Liver (tissue), 9 donors: ENCODE data around the gene PEX19. TPM values are rescaled to one million over a fixed set of nuclear protein-coding genes. Genes with fewer than 3 reads are reported as not detected.
A peak's percentile ranks its signal among the peaks of the same experiment; 100 is the strongest.

Experiments used
- DNase-seq: peaks from one replicate; pipeline ENCODE4 v3.0.0-alpha.2; 2017; ENCODE audit warnings: low spot score
- H3K27ac ChIP-seq, 2 donors: one replicate each; pipeline ENCODE4 v1.7.0; 2013; ENCODE audit warnings: inconsistent platforms in 2 of 2, low read length in 2 of 2, control low read depth in 1 of 2, low read depth in 1 of 2, mild to moderate bottlenecking in 1 of 2
- H3K27me3 ChIP-seq, 4 donors: one replicate each; pipeline versions ENCODE4 v1.6.1 to v1.7.0; 2013; ENCODE audit warnings: low read length in 3 of 4, inconsistent platforms in 1 of 4, mild to moderate bottlenecking in 1 of 4, moderate library complexity in 1 of 4; ENCODE audit not compliant: control insufficient read depth in 4 of 4, insufficient read depth in 4 of 4
- H3K36me3 ChIP-seq, 4 donors: one replicate each; pipeline versions ENCODE4 v1.6.1 to v1.7.0; 2013; ENCODE audit warnings: low read length in 3 of 4, mild to moderate bottlenecking in 3 of 4, low read depth in 1 of 4, moderate library complexity in 1 of 4; ENCODE audit not compliant: control insufficient read depth in 4 of 4, insufficient read depth in 3 of 4
- H3K4me1 ChIP-seq, 4 donors: one replicate each; pipeline versions ENCODE4 v1.6.1 to v1.7.0; 2013; ENCODE audit warnings: low read length in 3 of 4, mild to moderate bottlenecking in 3 of 4, moderate library complexity in 1 of 4; ENCODE audit not compliant: control insufficient read depth in 4 of 4, insufficient read depth in 4 of 4
- H3K4me3 ChIP-seq, 3 donors: one replicate each; pipeline versions ENCODE4 v1.6.1 to v1.7.0; 2013; ENCODE audit warnings: low read length in 3 of 3, control low read depth in 1 of 3, low read depth in 1 of 3, mild to moderate bottlenecking in 1 of 3
- H3K9ac ChIP-seq, 2 donors: one replicate each; pipeline ENCODE4 v1.7.0; 2013; ENCODE audit warnings: low read length in 2 of 2, mild to moderate bottlenecking in 2 of 2, moderate library complexity in 2 of 2, control low read depth in 1 of 2, low read depth in 1 of 2
- H3K9me3 ChIP-seq, 4 donors: one replicate each; pipeline versions ENCODE4 v1.6.1 to v1.7.0; 2013; ENCODE audit warnings: low read length in 3 of 4; ENCODE audit not compliant: control insufficient read depth in 4 of 4
- ATF3 ChIP-seq: IDR thresholded peaks from 2 replicates; pipeline ENCODE4 v1.6.1; 2016; ENCODE audit warnings: antibody characterized with exemption
- CTCF ChIP-seq: fragments of 150-350 bp; IDR thresholded peaks from 2 replicates; pipeline ENCODE4 v1.5.1; 2017; ENCODE audit warnings: improper control_type of control experiment, low read depth, low read length; ENCODE audit not compliant: missing input control
- EGR1 ChIP-seq, 2 donors: IDR thresholded peaks; 2 replicates each; pipeline ENCODE4 v1.6.1; 2016 to 2018; ENCODE audit warnings: antibody characterized with exemption in 2 of 2, low read depth in 2 of 2
- FOXA1 ChIP-seq: IDR thresholded peaks from 2 replicates; pipeline ENCODE4 v1.6.1; 2016; ENCODE audit warnings: antibody characterized with exemption
- FOXA2 ChIP-seq: IDR thresholded peaks from 2 replicates; pipeline ENCODE4 v1.6.1; 2016; ENCODE audit warnings: antibody characterized with exemption
- GABPA ChIP-seq, 2 donors: IDR thresholded peaks in 1 of 2; conservative IDR thresholded peaks in 1 of 2; 2 replicates each; pipeline ENCODE4 v1.6.1; 2016; ENCODE audit warnings: antibody characterized with exemption in 2 of 2, mild to moderate bottlenecking in 1 of 2, moderate library complexity in 1 of 2
- HNF4G ChIP-seq: IDR thresholded peaks from 2 replicates; pipeline ENCODE4 v1.6.1; 2016; ENCODE audit warnings: antibody characterized with exemption
- JUND ChIP-seq, 2 donors: IDR thresholded peaks; 2 replicates each; pipeline ENCODE4 v1.6.1; 2016; ENCODE audit warnings: antibody characterized with exemption in 2 of 2
- MAX ChIP-seq: IDR thresholded peaks from 2 replicates; pipeline ENCODE4 v1.6.1; 2016; ENCODE audit warnings: antibody characterized with exemption
- NR2F2 ChIP-seq: IDR thresholded peaks from 2 replicates; pipeline ENCODE4 v1.6.1; 2016; ENCODE audit warnings: antibody characterized with exemption
- RAD21 ChIP-seq, 2 donors: IDR thresholded peaks; 2 replicates each; pipeline ENCODE4 v1.6.1; 2016; ENCODE audit warnings: antibody characterized with exemption in 2 of 2, mild to moderate bottlenecking in 2 of 2
- REST ChIP-seq: IDR thresholded peaks from 2 replicates; pipeline ENCODE4 v1.6.1; 2016; ENCODE audit warnings: antibody characterized with exemption, mild to moderate bottlenecking
- RXRA ChIP-seq, 2 donors: IDR thresholded peaks; 2 replicates each; pipeline ENCODE4 v1.6.1; 2017 to 2018; ENCODE audit warnings: antibody characterized with exemption in 2 of 2, mild to moderate bottlenecking in 1 of 2
- SP1 ChIP-seq: IDR thresholded peaks from 2 replicates; pipeline ENCODE4 v1.6.1; 2018; ENCODE audit warnings: antibody characterized with exemption, mild to moderate bottlenecking
- ZBTB33 ChIP-seq: IDR thresholded peaks from 2 replicates; pipeline ENCODE4 v1.6.1; 2016; ENCODE audit warnings: antibody characterized with exemption
- WGBS: extraction: QIAGEN DNeasy Blood & Tissue Kit; methylation state at CpG from one replicate; pipeline ENCODE4 v1.1.7; 2013; 5-methylcytosine and 5-hydroxymethylcytosine counted together
- polyA plus RNA-seq, 2 donors: library from polyadenylated mRNA; stranded (reverse) in 1 of 2; unstranded in 1 of 2; fragments of 200-250 nt in 1 of 2; fragments of >200 nt in 1 of 2; fragmentation: Nextera tagmentation in 1 of 2; extraction: Ambion mirVana in 1 of 2; gene quantifications; one replicate each; pipeline versions ENCODE4 v1.2.1 to v1.2.3, GENCODE V29; 2013 to 2015
- total RNA-seq, 2 donors: library from RNA; depleted of rRNA; stranded (reverse); fragments of >200 nt; gene quantifications; one replicate each; pipeline ENCODE4 v1.2.3, GENCODE V29; 2014
- donor health status: healthy.
- donor health status: healthy.
- donor health status: healthy.
- donor health status: healthy.
- donor health status: healthy.

Gene PEX19
- total and polyA plus RNA-seq, 4 donors: 24.8 to 73.9 (median 43.7) TPM

- no peak for TF ChIP-seq CTCF
- peak; percentile 60 for TF ChIP-seq FOXA2
- peak; percentile 40 to 52 for TF ChIP-seq RAD21 (IDR thresholded peaks at IDR 0.05)
- TF ChIP-seq ATF3: no peak
Observed at GRCh38 chr1:160238408-160238807, 46.5 kb downstream of the PEX19 start (continued).

GRCh38 chr1:160237558-160237957 lies 47.4 kb downstream of the PEX19 start:
- no peak for TF ChIP-seq ZBTB33
- no peak for TF ChIP-seq SP1
- H3K36me3 ChIP-seq: peaks cover 5 to 47% (median 38%) of the 10 kb centered on the region in 4 donors
- no peak overlapping the region for H3K4me3 ChIP-seq
- 95% methylated on average over 2 of the region's 2 CpGs for WGBS
- no peaks in the 10 kb centered on the region for H3K27me3 ChIP-seq
- H3K9ac ChIP-seq: no peak overlapping the region
- peaks cover 0 to 28% (median 27%) of the 10 kb centered on the region in 4 donors for H3K4me1 ChIP-seq
- no peak for DNase-seq
- no peaks in the 10 kb centered on the region for H3K9me3 ChIP-seq
- no peak overlapping the region for H3K27ac ChIP-seq

GRCh38 chr1:160236806-160237205 lies 48.1 kb downstream of the PEX19 start:
- 90% methylated on average over 5 of the region's 5 CpGs for WGBS
- Histone ChIP-seq H3K27ac (no peak overlapping the region), H3K36me3 (peaks cover 9 to 48% (median 39%) of the 10 kb centered on the region in 4 donors), H3K9me3 (no peaks in the 10 kb centered on the region), H3K4me1 (peaks cover 0 to 23% (median 22%) of the 10 kb centered on the region in 4 donors), H3K4me3 (no peak overlapping the region), H3K27me3 (no peaks in the 10 kb centered on the region), H3K9ac (no peak overlapping the region)
- DNase-seq: no peak
- TF ChIP-seq EGR1 (IDR thresholded peaks at IDR 0.05; ENCODE audit: low read depth in 2 of 2) (no peak), RAD21 (IDR thresholded peaks at IDR 0.05) (no peak), RXRA (IDR thresholded peaks at IDR 0.05) (no peak), REST (no peak), ZBTB33 (no peak), GABPA (IDR thresholded peaks at IDR 0.05 in 1 of 2, conservative IDR thresholded peaks at IDR 0.05 in 1 of 2) (no peak), HNF4G (no peak), ATF3 (no peak), FOXA1 (no peak), JUND (IDR thresholded peaks at IDR 0.05) (no peak), NR2F2 (no peak), MAX (no peak), FOXA2 (no peak), CTCF (no peak)
